A673 (cell line): Measurements from ENCODE around the gene ITIH5.

ENCODE experiments used
- EZH2 ChIP-seq: fragments of 200-600 bp; sonication (generic); IDR thresholded peaks from 2 replicates; pipeline ENCODE4 v1.6.1; 2017; ENCODE audit warnings: borderline replicate concordance, low read depth, mild to moderate bottlenecking, mixed read lengths, antibody characterized with exemption, low read length; ENCODE audit not compliant: poor library complexity, severe bottlenecking
- TF ChIP-seq, protein P1 (sequence below): fragments of 300-800, 200-600 bp; sonication (generic); conservative IDR thresholded peaks from 2 replicates; pipeline ENCODE4 v1.5.1; 2017; ENCODE audit warnings: low read depth, mild to moderate bottlenecking, antibody characterized with exemption, low read length, moderate library complexity, mixed read lengths

DNA sequence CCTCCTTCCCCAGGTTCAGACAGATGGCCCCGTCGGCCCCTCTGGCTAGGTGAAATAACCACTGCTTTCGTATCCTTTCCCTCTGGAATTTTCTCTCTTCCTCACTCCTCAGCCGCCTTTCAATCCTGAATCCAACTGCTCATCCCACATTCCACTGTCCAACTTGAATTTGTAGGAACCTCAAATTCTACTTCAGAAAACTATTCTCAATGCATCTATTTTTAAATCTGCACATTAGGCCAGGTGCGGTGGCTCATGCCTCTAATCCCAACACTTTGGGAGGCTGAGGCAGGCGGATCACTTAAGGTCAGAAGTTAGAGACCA is 78.9 kb downstream of the ITIH5 start:
- no peak for TF ChIP-seq EZH2
- TF ChIP-seq, protein P1, sequence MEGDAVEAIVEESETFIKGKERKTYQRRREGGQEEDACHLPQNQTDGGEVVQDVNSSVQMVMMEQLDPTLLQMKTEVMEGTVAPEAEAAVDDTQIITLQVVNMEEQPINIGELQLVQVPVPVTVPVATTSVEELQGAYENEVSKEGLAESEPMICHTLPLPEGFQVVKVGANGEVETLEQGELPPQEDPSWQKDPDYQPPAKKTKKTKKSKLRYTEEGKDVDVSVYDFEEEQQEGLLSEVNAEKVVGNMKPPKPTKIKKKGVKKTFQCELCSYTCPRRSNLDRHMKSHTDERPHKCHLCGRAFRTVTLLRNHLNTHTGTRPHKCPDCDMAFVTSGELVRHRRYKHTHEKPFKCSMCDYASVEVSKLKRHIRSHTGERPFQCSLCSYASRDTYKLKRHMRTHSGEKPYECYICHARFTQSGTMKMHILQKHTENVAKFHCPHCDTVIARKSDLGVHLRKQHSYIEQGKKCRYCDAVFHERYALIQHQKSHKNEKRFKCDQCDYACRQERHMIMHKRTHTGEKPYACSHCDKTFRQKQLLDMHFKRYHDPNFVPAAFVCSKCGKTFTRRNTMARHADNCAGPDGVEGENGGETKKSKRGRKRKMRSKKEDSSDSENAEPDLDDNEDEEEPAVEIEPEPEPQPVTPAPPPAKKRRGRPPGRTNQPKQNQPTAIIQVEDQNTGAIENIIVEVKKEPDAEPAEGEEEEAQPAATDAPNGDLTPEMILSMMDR, result no peak
